Measurements from ENCODE around the gene UBR1. TPM values are rescaled to one million over a fixed set of nuclear protein-coding genes. Genes with fewer than 3 reads are reported as not detected.
"Not testable (repeated sequence)": the region's sequence is repeated elsewhere in the genome, so short reads cannot be mapped to it uniquely, and the experiment has no call there.

UBR1 gene
- polyA plus RNA-seq, 3 donors, result 19.4 to 26.4 (median 23.1) TPM

DNA sequence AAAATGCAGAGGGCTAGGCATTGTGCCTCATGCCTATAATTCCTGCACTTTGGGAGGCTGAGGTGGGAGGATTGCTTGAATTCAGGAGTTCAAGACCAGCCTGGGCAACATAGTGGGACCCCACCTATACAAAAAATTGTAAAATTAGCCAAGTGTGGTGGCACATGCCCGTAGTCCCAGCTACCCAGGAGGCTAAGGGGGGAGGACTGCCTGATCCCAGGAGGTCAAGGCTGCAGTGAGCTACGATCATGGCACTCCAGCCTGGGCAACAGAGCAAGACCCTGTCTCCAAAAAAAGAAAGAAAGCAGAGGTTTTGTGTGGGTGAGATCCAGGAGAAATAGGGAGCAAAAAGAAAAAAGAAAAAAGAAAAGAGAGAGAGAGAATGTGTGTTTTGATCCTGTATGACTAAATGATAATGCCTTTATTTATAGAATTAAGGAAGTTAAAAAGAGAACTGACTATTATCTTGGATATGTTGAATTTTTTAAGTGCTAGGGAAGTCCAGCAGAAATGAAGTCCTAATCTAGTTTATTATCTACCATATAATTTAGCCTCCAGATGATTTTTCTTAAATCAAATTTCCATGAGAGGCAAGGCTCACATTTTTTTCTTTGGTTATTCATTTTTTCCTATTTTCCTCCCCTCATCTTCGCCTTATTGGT lies 190.1 kb downstream of the UBR1 start:
- DNase-seq, result no peak

DNA sequence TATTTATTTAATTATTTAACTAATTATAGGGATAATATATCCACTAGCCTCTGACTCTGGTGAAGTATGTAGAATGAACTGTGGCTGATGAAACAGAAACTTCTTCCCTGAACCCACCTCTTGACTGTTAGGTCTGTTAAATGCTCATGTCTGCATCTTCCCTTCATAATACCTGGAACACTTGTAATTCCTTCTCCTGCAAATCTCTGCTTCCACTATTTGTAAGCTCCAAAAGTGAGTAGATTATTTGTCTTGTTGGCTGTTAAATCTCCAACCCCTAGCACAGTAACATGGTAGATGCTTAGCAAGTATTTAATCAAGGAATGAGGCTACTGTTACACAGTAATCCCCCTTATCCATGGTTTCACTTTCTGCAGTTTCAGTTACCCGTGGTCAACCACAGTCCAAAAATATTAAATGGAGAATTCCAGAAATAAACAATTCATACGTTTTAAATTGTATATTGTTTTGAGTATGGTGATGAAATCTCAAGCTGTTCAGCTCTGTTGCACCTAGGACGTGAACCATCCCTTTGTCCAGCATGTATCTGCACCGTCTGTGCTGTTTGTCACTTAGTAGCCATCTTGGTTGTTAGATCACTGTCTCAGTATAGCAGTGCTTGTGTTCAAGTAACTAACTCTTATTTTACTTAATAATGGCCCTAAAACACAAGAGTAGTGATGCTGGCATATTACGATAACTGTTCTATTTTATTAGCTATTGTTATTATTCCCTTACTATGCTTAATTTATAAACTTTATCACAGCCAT lies 190.9 kb downstream of the UBR1 start:
- DNase-seq, result no peak

DNA sequence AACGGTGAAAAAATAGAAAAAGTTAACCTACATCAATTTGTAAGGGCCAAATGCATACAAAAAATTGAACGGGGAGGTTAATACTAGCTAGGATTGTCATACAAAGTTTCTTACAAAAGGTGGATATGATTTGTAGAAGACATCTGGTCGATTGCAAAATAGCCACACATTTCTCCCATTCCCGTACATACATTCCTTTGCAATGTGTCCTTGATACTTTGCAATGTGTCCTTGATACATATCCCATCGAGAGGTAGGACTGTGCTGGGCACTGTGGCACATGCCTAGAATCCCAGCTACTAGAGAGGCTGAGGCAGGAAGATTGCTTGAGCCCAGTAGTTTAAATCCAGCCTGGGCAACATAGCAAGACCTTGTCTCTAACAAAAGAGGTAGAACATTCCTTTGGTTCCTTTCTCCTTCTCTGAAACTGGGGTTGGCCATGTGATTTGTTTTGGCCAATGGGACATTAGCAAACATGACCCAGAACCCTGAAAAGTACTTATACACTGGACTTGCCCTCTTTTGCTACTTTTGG lies 194.7 kb downstream of the UBR1 start:
- no peak for DNase-seq

DNA sequence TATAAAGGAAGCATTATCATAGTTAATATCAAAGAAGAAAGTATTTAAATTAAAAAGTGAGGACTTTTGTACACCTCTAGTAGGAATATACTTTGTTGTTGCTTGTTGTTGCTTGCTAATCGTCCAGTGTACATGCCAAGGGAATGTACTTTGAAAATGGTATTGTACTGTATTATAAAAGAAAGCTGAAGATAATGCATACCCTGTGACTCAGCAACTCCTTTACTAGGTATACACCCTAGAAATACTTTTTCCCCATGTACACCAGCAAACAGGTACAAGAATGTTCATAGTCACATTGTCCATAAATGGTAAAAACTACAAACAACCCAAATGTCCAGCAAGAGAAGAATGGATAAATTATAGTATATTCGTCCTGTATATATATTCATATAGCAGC lies 197.3 kb downstream of the UBR1 start:
- no peak for DNase-seq

DNA sequence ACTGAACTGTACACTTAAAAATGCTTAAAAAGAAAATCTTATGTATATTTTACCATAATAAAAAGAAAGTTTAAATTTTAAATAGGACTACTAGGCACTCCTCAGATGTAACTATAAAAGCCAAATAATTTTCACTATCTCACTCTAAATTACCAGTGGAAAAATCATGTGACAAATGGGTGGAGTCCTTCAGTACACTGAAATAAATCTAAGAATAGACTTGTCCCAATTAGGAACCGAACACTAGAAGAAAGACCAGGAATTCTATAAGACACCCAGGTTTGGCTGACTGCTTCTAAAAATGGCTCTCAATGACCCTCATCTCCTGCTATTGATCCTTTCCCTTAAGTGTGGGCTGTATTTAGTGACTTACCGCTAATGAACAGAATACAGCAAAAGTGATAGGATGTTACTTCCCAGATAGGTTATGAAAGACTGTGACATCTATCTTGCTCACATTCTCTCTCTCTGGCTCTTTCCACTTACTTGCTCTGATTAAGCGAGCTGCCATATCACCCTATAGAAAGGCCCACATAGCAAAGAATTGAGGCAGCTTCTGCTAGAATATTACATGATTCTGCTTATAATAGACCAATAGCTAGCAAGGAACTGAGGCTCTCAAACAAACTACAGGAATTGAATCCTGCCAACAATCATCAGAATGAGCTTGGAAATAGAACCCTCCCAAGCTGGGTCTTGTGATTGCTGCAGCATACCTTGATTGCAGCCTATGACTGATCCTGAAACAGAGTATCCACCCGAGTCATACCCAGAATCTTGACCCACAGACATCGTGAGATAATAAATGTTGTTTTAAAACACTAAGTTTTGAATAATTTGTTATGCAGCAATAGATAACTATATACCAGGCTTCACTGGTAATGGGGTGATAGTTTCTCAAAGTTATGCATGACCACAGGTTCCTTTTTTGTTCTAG lies 202.2 kb downstream of the UBR1 start:
- DNase-seq, result no peak

DNA sequence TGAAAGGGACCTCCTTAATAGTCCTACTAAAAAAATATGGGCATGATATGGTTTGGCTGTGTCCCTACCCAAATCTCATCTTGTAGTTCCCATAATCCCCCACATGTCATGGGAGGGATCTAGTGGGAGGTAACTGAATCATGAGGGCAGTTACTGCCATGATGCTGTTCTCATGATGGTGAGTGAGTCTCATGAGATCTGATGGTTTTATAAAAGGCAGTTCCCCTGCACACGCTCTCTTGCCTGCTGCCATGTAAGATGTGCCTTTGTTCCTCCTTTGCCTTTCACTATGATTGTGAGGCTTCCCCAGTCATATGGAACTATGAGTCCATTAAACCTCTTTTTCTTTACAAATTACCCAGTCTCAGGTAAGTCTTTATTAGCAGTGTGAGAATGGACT lies 211.9 kb downstream of the UBR1 start:
- not testable (repeated sequence) for DNase-seq

Other genes starting within 250 kb of the UBR1 start
- 10 to 100 TPM in 2 of 3 donors, 1 to 10 TPM in 1; 9.2 to 12.3 (median 11.7) TPM for gene TTBK2, start 185.3 kb downstream of the UBR1 start, polyA plus RNA-seq (ENCODE audit: insufficient read length in 3 of 3)
- gene TMEM62, start 27.5 kb upstream of the UBR1 start, polyA plus RNA-seq (ENCODE audit: insufficient read length in 3 of 3), result 10 to 100 TPM; 11.1 to 18.7 (median 16.2) TPM
- gene CCNDBP1, start 79.4 kb upstream of the UBR1 start, polyA plus RNA-seq (ENCODE audit: insufficient read length in 3 of 3), result 10 to 100 TPM; 47.0 to 56.4 (median 52.6) TPM
- gene EPB42, start 115.0 kb upstream of the UBR1 start, polyA plus RNA-seq (ENCODE audit: insufficient read length in 3 of 3), result 1 to 10 TPM in 2 of 3 donors, under 1 TPM in 1; 0.83 to 1.1 (median 1.1) TPM
- gene TGM5, start 160.9 kb upstream of the UBR1 start, polyA plus RNA-seq (ENCODE audit: insufficient read length in 3 of 3), result not detected
- gene TGM7, start 196.2 kb upstream of the UBR1 start, polyA plus RNA-seq (ENCODE audit: insufficient read length in 3 of 3), result under 1 TPM in 1 of 3 donors, not detected in 2; 0.09 TPM
- gene LCMT2, start 224.5 kb upstream of the UBR1 start, polyA plus RNA-seq (ENCODE audit: insufficient read length in 3 of 3), result 10 to 100 TPM; 11.5 to 14.4 (median 12.7) TPM

Data from renal pelvis (tissue), 4 donors.